ENCODE data around the gene SYS1. TPM values are rescaled to one million over a fixed set of nuclear protein-coding genes. Genes with fewer than 3 reads are reported as not detected.

Gene SYS1
- 24.4 and 26.2 TPM in 2 replicates for total RNA-seq

DNA sequence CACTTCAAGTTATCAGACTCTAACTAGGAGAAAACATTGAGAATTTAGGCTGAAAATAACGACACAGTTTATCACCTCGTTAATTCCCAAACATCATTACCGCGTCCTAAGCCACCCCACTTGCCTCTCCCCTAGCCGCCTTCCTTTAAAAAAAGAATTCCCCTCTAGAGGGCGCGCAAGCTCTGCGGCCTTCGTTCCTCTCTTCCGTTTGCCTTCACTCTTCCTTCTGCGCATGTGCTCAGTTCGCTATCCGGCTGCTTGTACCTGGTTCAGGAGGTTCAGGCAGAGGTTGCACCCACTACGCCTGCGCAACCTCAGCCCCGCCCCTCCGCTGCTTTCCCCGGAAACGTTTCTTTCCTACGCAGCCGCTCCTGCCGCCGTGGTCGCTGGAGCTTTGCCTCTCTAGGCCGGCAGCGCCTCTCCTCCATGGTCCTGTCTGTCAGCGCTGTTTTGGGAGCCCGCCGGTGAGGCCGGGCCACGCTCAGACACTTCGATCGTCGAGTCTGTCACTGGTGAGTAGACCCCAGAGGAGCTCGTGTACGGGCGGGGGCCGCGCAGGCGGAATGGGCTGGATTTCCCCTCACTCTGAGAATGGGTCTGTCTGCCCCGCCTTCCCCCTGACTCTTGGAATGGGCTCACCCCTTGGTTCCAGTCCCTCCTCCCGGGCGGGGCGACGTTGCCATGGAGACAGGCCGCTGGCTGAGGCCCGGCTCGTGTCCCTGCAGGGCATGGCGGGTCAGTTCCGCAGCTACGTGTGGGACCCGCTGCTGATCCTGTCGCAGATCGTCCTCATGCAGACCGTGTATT lies at the start of gene SYS1:
Gene SYS1 (plus strand): TSS at position 353 of the 807 bp plus-strand sequence. CDS start 376 bp downstream, at position 729.
- peaks cover 41% of the 10 kb centered on the region for H3K4me1 Mint-ChIP-seq
- H3K27ac Mint-ChIP-seq: peak within 1 kb of the TSS; percentile 100
- intact Hi-C loops (cut with micrococcal nuclease): loop anchor here (1.0 to 5.0 kb wide), 5 partner anchors 10 to 409 kb away; partner anchors contain the start of genes PIGT and SDC4
- H3K9me3 Mint-ChIP-seq: no peaks in the 10 kb centered on the region
- H3K4me3 Mint-ChIP-seq: peak within 1 kb of the TSS; percentile 100
- DNase-seq: peak; percentile 100
- no peaks in the 10 kb centered on the region for H3K27me3 Mint-ChIP-seq
- peaks cover 29% of the 10 kb centered on the region for H3K36me3 Mint-ChIP-seq (ENCODE audit: low read depth)

- Mint-ChIP-seq H3K9me3 (peaks cover 2% of the 10 kb centered on the region), H3K4me1 (peaks cover 29% of the 10 kb centered on the region), H3K27ac (no peak overlapping the region), H3K27me3 (peaks cover 17% of the 10 kb centered on the region), H3K4me3 (no peak overlapping the region), H3K36me3 (ENCODE audit: low read depth) (peaks cover 6% of the 10 kb centered on the region)
- no peak for DNase-seq
- intact Hi-C loops (cut with micrococcal nuclease): loop anchor here (10.0 kb wide), 1 partner anchor 349 kb away; the partner anchor contains the start of genes STK4 and TOMM34
These were observed 49.0 kb upstream of the SYS1 start for GRCh38 chr20:45313943-45314342.

DNA sequence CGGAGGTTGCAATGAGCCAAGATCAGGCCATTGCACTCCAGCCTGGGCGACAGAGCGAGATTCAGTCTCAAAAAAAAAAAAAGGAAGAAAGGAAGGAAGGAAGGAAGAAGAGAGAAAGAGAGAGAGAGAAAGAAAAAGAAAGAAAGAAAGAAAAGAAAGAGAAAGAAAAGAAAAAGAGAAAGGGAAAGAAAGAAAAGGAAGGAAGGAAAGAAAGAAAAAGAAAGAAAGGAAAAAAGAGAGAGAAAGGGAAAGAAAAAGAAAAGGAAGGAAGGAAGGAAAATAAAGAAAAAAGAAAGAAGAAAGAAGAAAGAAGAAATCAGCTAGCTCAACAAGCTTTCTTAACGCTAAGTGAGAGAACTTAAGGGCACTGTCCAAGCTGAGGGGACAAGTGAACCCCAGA lies 47.3 kb upstream of the SYS1 start:
- Mint-ChIP-seq H3K9me3 (peaks cover 4% of the 10 kb centered on the region), H3K4me3 (no peak overlapping the region), H3K27me3 (peaks cover 14% of the 10 kb centered on the region), H3K4me1 (peaks cover 38% of the 10 kb centered on the region), H3K36me3 (ENCODE audit: low read depth) (peaks cover 3% of the 10 kb centered on the region), H3K27ac (no peak overlapping the region)
- DNase-seq: no peak
- intact Hi-C loops (cut with micrococcal nuclease): loop anchor here (10.0 kb wide), 1 partner anchor 351 kb away; the partner anchor contains the start of genes STK4 and TOMM34

DNA sequence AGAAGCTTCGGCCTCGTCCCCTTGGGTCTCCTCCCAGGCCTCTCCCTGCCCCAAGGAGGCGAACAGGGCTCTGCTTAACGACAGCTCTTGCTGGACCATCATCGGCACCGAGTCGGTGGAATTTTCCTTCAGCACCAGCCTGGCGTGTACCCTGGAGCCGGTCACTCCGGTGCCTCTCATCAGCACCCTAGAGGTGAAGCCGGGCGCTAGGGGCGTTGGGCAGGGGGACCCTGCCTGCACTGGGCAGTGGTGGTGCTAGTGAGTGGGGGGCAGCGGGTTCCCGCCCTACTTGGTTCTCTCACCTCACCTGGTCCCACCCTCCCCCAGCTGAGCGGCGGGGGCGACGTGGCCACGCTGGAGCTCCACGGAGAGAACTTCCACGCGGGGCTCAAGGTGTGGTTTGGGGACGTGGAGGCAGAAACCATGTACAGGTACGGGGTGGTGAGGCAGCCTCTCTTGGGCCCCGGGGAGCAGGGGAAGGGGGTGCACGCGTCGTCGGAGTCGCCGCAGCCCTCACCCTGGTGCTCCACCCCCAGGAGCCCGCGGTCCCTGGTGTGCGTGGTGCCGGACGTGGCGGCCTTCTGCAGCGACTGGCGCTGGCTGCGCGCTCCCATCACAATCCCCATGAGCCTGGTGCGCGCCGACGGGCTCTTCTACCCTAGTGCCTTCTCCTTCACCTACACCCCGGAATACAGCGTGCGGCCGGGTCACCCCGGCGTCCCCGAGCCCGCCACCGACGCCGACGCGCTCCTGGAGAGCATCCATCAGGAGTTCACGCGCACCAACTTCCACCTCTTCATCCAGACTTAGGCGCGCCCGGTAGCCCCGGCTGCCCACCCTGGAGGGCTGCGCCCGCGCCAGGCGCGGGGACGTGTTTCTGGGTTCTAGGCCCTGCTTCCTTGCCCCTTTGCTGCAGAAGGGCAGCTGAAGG lies 46.5 kb upstream of the SYS1 start:
- peak overlapping the region; percentile 29 for H3K27ac Mint-ChIP-seq
- peaks cover 41% of the 10 kb centered on the region for H3K4me1 Mint-ChIP-seq
- no peak for DNase-seq
- H3K4me3 Mint-ChIP-seq: peak overlapping the region; percentile 71
- H3K36me3 Mint-ChIP-seq (ENCODE audit: low read depth): peaks cover 3% of the 10 kb centered on the region
- H3K9me3 Mint-ChIP-seq: peaks cover 4% of the 10 kb centered on the region
- intact Hi-C loops (cut with micrococcal nuclease): loop anchor here (10.0 kb wide), 1 partner anchor 352 kb away; the partner anchor contains the start of genes STK4 and TOMM34
- peaks cover 14% of the 10 kb centered on the region for H3K27me3 Mint-ChIP-seq

DNA sequence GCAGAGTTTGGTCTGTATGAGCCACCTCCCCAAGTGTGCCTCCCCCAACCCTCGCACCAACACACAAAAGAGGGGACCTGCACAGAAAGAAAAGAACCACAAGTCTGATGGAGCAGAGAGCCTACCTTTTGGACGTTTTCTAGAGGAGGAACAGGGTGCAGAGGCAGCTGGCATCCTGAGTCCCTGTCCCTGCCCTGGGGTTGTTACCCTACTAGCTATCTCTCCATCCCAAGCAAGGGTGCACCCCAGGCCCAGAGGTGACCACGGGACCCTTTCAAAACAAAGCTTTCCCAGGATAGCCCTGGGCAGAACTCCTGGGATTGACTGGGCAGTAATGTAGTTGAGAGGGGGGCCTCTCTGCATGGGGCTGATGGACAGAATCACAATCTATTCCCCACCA lies 45.1 kb upstream of the SYS1 start:
- no peak for DNase-seq
- Mint-ChIP-seq H3K4me3 (peak overlapping the region; percentile 71), H3K27me3 (peaks cover 12% of the 10 kb centered on the region), H3K27ac (peak overlapping the region; percentile 93), H3K4me1 (peaks cover 39% of the 10 kb centered on the region), H3K9me3 (peaks cover 4% of the 10 kb centered on the region), H3K36me3 (ENCODE audit: low read depth) (peaks cover 3% of the 10 kb centered on the region)
- intact Hi-C loops (cut with micrococcal nuclease): loop anchor here (2.0 to 10.0 kb wide), 3 partner anchors 37 to 353 kb away; partner anchors contain the start of genes STK4 and TOMM34

DNA sequence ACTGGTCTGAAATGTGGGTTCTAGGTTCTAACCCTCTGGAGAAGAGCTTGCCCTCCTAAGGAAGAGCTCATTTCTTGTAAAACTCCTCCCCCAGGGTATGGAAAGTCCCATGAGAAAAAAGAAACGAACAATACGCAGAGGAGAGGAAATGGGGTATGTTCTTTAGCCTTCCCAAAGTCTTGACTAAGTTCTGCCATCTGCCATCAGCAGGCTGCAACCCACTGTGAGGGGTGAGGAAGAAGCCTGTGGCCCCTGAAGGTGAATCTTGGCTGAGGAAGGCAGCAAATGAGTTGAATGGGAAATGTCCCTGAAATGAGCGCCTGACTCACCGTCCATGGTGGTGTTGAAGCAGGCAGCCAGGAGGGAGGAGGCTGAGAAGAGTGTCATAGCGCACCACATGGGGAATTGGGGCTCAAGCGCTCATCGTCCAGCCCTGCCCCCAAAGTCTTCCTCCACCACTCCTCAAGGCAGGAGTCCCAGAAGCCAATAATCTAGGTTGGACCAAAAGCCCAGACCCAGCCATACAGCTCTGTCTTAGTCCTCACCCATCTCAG lies 44.5 kb upstream of the SYS1 start:
- Mint-ChIP-seq H3K4me1 (peaks cover 39% of the 10 kb centered on the region), H3K27ac (peak overlapping the region; percentile 93), H3K9me3 (peaks cover 4% of the 10 kb centered on the region), H3K36me3 (ENCODE audit: low read depth) (peaks cover 3% of the 10 kb centered on the region), H3K27me3 (peaks cover 12% of the 10 kb centered on the region), H3K4me3 (peak overlapping the region; percentile 71)
- peak; percentile 69 for DNase-seq
- intact Hi-C loops (cut with micrococcal nuclease): loop anchor here (2.0 to 10.0 kb wide), 3 partner anchors 36 to 354 kb away; partner anchors contain the start of genes STK4 and TOMM34

DNA sequence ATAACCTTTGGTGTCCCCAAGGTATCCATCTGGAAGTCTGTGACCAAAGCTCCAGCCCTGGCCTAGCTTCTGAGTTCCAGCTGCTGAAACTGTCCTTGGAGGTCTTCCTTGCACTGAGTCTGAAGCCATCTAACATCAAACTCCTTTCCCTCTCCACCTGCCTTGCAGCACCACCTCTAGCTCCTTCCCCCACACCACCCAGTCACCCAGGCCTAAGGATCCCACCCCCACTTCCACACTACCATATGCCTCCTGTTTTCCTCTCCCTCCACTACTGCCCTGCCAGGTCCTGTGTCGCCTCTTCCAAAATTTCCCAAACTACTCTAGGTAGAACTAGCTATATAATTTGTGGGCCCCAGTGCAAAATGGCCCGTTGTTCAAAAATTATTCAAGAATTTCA lies 44.0 kb upstream of the SYS1 start:
- Mint-ChIP-seq H3K4me3 (peak overlapping the region; percentile 71), H3K36me3 (ENCODE audit: low read depth) (peaks cover 3% of the 10 kb centered on the region), H3K27me3 (peaks cover 12% of the 10 kb centered on the region), H3K4me1 (peaks cover 39% of the 10 kb centered on the region), H3K27ac (peak overlapping the region; percentile 93), H3K9me3 (peaks cover 4% of the 10 kb centered on the region)
- intact Hi-C loops (cut with micrococcal nuclease): loop anchor here (1.0 to 10.0 kb wide), 5 partner anchors 36 to 452 kb away; partner anchors contain the start of genes STK4 and TOMM34
- peak; percentile 68 for DNase-seq

GRCh38 chr20:45320948-45321595 lies 41.9 kb upstream of the SYS1 start:
- peaks cover 36% of the 10 kb centered on the region for H3K4me1 Mint-ChIP-seq
- peak overlapping the region; percentile 36 for H3K27ac Mint-ChIP-seq
- peaks cover 7% of the 10 kb centered on the region for H3K27me3 Mint-ChIP-seq
- DNase-seq: peak; percentile 70
- H3K9me3 Mint-ChIP-seq: peaks cover 4% of the 10 kb centered on the region
- no peak overlapping the region for H3K4me3 Mint-ChIP-seq
- intact Hi-C loops (cut with micrococcal nuclease): no loop called here
- H3K36me3 Mint-ChIP-seq (ENCODE audit: low read depth): peaks cover 10% of the 10 kb centered on the region

DNA sequence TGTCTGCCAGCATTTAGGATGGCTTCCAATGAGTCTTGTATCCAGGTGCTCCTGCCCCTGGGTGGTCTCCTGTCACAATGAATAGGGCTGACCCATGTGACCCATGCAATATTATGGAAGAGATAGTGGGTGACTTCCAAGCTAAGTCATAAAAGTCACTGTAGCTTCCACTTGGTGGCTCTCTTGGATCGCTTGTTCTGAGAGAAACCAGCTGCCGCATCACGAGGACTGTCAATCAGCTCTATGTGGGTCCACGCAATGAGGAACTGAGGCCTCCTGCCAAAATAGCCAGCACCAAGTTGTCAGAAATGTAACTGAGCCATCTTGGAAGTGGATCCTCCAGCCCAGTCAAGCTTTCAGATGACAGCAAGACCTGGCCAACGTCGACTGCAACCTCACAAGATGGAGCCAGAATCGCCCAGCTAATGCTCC lies 40.0 kb upstream of the SYS1 start:
- H3K4me1 Mint-ChIP-seq: peaks cover 29% of the 10 kb centered on the region
- H3K36me3 Mint-ChIP-seq (ENCODE audit: low read depth): peaks cover 22% of the 10 kb centered on the region
- peak; percentile 67 for DNase-seq
- H3K27me3 Mint-ChIP-seq: no peaks in the 10 kb centered on the region
- peaks cover 4% of the 10 kb centered on the region for H3K9me3 Mint-ChIP-seq
- intact Hi-C loops (cut with micrococcal nuclease): no loop called here
- peak overlapping the region; percentile 37 for H3K27ac Mint-ChIP-seq
- H3K4me3 Mint-ChIP-seq: no peak overlapping the region

DNA sequence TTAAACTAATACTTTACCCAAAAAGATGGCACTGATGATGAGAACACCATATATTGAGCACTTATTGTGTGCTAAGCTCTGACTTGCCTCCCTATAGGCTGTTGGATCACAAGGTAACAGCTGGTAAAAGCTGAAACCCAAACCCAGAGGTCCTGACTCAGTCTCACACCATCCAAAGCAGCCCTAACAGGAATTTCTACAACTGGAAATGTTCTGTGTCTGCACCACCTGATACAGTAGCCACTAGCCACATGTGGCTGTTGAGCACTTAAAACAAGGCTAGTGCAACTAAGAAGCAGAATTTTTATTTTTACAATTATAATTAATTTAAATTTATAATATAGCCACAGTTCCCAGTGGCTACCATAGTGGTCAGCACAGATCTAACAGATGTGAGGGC lies 39.2 kb upstream of the SYS1 start:
- Mint-ChIP-seq H3K9me3 (peaks cover 4% of the 10 kb centered on the region), H3K27me3 (no peaks in the 10 kb centered on the region), H3K27ac (no peak overlapping the region), H3K4me3 (no peak overlapping the region), H3K36me3 (ENCODE audit: low read depth) (peaks cover 29% of the 10 kb centered on the region), H3K4me1 (peaks cover 24% of the 10 kb centered on the region)
- intact Hi-C loops (cut with micrococcal nuclease): no loop called here
- no peak for DNase-seq

- Mint-ChIP-seq H3K27ac (peak overlapping the region; percentile 41), H3K27me3 (no peaks in the 10 kb centered on the region), H3K4me3 (no peak overlapping the region), H3K4me1 (peaks cover 13% of the 10 kb centered on the region), H3K36me3 (ENCODE audit: low read depth) (peaks cover 36% of the 10 kb centered on the region), H3K9me3 (no peaks in the 10 kb centered on the region)
- DNase-seq: no peak
- intact Hi-C loops (cut with micrococcal nuclease): no loop called here
These were observed 37.6 kb upstream of the SYS1 start for GRCh38 chr20:45325371-45325770.

GRCh38 chr20:45328451-45328850 lies 34.5 kb upstream of the SYS1 start:
- no peak overlapping the region for H3K4me3 Mint-ChIP-seq
- no peak for DNase-seq
- H3K36me3 Mint-ChIP-seq (ENCODE audit: low read depth): peaks cover 53% of the 10 kb centered on the region
- no peak overlapping the region for H3K27ac Mint-ChIP-seq
- H3K4me1 Mint-ChIP-seq: peaks cover 5% of the 10 kb centered on the region
- intact Hi-C loops (cut with micrococcal nuclease): no loop called here
- no peaks in the 10 kb centered on the region for H3K9me3 Mint-ChIP-seq
- H3K27me3 Mint-ChIP-seq: no peaks in the 10 kb centered on the region

Data from activated CD4-positive, alpha-beta T cell treated with anti-CD3 and anti-CD28 coated beads, Interleukin-2, amount 10 ng/mL, durations not matched to agents 24 days and 14 days (primary cell).